VCaP (cell line): ENCODE data around the gene NT5DC1.

Experiments used
- H3K27ac ChIP-seq: fragments of 450-650 bp; 2 replicates; pipeline ENCODE4 v1.5.1; 2017
- TF ChIP-seq, protein P1 (sequence below): fragments of 450-650 bp; conservative IDR thresholded peaks from 2 replicates; pipeline ENCODE4 v1.5.1; 2017; ENCODE audit warnings: mild to moderate bottlenecking, moderate library complexity

The NT5DC1 gene

DNA sequence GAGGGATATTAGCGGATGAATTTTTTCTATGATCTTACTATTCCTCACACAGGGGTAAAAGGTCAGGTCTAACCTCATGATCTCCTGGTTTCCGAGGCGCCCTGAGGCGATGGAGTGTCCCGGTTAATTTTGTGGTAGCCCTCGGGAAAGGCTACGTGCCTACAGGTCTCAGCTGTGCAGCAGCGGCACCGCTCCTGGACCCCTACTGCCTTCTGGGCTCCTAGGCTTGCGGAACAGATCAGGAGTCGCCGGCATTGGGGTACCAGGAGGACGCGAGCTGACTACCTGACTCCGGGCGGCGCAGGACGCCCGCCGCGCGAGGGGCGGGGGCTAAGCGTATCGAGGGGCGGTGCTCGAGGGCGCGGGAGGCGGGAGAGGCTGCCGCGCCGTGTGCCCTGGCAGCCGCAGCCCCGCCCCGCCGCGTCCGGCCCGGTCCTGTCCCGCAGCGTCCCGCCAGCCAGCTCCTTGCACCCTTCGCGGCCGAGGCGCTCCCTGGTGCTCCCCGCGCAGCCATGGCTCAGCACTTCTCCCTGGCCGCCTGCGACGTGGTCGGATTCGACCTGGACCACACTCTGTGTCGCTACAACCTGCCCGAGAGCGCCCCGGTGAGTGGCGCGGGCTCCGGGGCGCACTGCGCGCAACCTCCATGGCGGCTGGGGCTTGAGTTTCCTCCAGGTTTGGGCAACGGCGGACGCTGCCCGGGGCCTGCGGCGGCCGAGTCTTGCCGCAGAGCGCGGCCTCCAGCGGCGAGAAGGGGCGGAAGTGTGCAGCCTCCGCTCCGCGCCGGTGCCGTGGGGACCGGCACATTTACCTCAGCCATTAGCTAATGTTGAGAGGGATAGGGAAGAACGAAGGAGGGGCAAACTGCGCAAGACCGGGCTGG is at the start of gene NT5DC1:
TSS of gene NT5DC1 (plus strand) at position 435 of the 883 bp plus-strand sequence. CDS start at position 513, 78 bp downstream.
- TF ChIP-seq, protein P1, sequence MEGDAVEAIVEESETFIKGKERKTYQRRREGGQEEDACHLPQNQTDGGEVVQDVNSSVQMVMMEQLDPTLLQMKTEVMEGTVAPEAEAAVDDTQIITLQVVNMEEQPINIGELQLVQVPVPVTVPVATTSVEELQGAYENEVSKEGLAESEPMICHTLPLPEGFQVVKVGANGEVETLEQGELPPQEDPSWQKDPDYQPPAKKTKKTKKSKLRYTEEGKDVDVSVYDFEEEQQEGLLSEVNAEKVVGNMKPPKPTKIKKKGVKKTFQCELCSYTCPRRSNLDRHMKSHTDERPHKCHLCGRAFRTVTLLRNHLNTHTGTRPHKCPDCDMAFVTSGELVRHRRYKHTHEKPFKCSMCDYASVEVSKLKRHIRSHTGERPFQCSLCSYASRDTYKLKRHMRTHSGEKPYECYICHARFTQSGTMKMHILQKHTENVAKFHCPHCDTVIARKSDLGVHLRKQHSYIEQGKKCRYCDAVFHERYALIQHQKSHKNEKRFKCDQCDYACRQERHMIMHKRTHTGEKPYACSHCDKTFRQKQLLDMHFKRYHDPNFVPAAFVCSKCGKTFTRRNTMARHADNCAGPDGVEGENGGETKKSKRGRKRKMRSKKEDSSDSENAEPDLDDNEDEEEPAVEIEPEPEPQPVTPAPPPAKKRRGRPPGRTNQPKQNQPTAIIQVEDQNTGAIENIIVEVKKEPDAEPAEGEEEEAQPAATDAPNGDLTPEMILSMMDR = peak; percentile 42
- peak within 1 kb of the TSS; percentile 96 for H3K27ac ChIP-seq

DNA sequence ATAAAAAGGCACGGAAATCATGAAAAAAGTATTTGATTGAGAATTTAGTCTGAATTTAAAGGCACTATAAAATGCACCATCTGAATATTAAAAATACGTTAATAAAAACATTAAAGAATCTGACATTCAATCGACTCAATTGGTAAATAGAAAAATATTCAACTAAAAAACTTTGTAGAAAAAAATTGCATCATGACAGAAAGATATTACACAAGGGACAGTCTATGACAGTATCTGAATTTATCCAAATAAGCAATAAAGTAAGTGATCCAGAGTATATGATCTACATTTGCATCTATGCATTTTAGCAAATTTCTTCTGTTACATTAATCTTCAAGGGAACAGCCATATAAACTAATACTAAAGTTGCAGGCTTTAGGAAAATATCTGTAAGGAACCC is 49.4 kb upstream of the NT5DC1 start:
- TF ChIP-seq, protein P1 = no peak
- no peak overlapping the region for H3K27ac ChIP-seq

DNA sequence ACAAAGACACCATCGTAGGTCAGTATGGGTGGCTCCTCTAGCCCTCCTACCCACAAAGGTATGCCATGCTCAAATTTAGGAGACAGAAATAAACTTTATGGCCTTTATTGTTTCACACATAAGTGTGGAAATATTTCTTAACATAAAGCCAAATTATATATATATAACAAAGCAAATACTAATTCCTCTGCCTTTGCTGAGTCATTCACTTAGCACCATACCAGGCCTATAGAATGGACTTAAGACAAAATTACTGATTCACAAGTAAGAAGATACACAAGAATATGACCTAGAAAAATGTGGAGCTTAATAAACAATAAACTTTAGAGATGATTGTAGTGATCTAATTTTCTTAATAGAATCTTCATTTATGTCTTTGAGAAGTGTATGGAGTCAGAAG is 45.1 kb upstream of the NT5DC1 start:
- TF ChIP-seq, protein P1 = no peak
- no peak overlapping the region for H3K27ac ChIP-seq

DNA sequence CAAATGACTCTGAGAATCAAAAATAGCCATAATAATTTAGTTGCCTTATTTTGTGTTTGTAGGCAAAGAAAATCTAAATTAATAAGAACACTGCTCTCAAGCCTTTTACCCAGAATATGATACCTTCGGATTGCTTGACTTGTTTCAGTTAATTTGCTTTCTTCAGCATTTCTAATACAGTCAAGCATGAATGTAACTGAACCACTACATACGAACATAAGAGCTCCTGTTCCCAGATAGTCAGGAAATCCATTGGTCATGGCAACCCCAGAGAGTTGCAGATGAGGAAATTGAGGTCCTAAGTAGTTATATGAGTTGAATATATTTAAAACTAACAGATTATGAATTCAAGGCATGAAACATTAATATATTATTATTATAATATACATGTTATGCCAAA is 42.9 kb upstream of the NT5DC1 start:
- TF ChIP-seq, protein P1 = no peak
- no peak overlapping the region for H3K27ac ChIP-seq

DNA sequence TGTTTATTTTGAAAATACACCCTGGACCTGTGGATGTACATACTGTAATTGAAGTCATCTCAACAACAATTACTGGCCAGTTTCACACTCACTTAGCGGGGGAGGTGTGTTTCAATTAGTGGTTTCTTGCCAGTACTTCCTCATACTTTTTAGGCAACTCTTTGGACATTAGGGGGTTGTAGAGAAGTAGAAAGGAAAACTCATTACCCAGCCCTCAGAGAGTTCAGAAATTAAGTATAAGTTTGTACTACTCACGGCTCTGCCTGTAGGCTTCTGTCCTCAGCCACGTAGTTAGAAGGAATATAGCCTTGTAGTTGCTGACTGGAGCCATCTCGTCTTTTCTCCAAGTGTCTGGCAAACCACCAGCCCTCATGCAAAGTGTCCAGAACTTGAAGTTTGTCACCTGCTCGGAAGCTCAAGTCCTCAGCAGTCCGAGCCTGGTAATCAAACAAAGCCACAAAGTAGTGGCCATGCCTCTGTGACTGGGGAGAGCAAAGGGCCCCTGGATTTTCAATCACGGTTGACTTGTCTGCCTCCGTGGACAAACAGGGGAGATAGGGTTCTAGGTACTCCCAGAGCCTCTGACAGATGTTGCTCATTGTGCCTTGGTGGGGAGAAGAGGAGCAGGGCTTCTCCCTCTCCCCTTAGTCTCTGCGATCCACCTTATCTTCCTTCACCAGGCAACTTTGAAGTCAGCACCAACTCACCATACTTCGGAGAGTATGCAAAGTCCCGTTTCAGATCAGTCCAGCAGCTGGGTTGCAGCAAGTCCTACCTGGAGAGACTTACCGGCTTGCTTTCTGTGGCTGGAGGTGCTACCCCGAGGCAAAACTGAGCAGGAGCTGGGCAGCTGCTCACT is 40.7 kb upstream of the NT5DC1 start:
- TF ChIP-seq, protein P1 = no peak
- H3K27ac ChIP-seq = peak overlapping the region; percentile 94

DNA sequence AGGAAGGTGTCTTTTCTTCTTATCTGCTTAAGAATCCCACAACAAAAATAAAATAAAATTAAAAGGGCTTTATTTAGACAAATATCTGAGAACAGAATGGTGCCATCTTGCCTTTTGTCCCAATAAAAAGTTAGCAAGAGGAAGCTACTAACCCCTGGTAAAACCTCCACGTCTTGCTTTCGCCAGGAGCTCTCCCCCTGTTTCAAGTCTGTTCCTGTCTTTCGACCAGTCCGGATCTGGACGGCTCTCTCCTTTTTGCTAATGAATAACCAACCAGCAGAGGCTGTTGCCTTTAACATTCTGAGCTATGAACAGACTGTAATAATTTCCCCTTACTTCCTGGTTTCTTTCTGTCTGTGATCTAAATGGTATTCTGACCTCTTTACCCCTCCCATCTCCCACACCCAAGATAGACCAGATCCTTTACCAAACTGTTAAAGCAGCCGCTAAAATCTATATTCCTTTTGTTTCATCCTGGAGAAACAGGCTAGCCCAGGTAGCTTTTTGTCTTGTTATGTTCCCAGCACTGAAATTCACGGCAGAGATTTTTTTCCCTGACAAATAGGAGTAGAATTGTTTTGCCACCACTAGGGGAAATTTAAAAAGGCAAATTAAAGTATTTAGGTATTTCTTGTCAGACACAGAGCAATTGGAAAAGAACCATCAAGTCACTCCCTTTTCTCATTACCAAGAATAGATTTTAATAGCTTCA is 39.9 kb upstream of the NT5DC1 start, which contains the start of gene FRK:
TSS of gene FRK (minus strand) at position 320 of the 712 bp plus-strand sequence. CDS start 580 bp downstream, outside the sequence.
- TF ChIP-seq, protein P1 = peak; percentile 63
- H3K27ac ChIP-seq = peak within 1 kb of the TSS; percentile 94
